IMR-90 (cell line): ENCODE measurements around the gene RPP40. TPM values are rescaled to one million over a fixed set of nuclear protein-coding genes. Genes with fewer than 3 reads are reported as not detected.

Experiments
- ATAC-seq: fragments of 200-7000 bp; cut with Tn5 transposase; 2 replicates; pipeline ENCODE4 v1.9.1; 2020; ENCODE audit warnings: low read depth, mild to moderate bottlenecking, moderate library complexity
- BruUV-seq: library from RNA; stranded (reverse); fragments of 400-500 nt; replicated peaks from 2 replicates; lab custom pipeline; 2021; lab: Mats Ljungman, UMichigan
- CTCF ChIA-PET: fragments of 300-600 bp; formaldehyde crosslinking; extraction: SDS; loops from one replicate; lab custom pipeline; 2021; ENCODE audit warnings: antibody characterized with exemption; lab: Yijun Ruan, JAX
- POLR2A ChIA-PET: fragments of 300-600 bp; sonication (Branson Sonifier 250); formaldehyde crosslinking; loops from one replicate; lab custom pipeline; 2022; ENCODE audit warnings: antibody characterized with exemption; ENCODE audit not compliant: unreplicated experiment; lab: Charles Lee
- DNase-seq: peaks from one replicate; pipeline ENCODE4 v3.0.0; 2013
- H2AFZ ChIP-seq: replicated peaks from 2 replicates; pipeline ENCODE3; 2013; ENCODE audit warnings: low read length, mild to moderate bottlenecking; ENCODE audit not compliant: poor library complexity
- H2AK5ac ChIP-seq: 2 replicates; pipeline ENCODE4 v1.6.1; 2013; ENCODE audit warnings: low read depth, low read length, inconsistent platforms
- H2AK9ac ChIP-seq: replicated peaks from 2 replicates; pipeline ENCODE3; 2013; ENCODE audit warnings: mild to moderate bottlenecking, low read depth, low read length, moderate library complexity; ENCODE audit not compliant: poor library complexity
- H2BK120ac ChIP-seq: 2 replicates; pipeline ENCODE4 v1.6.1; 2013; ENCODE audit warnings: low read depth, low read length, inconsistent platforms
- H2BK15ac ChIP-seq: 3 replicates; pipeline ENCODE4 v1.6.1; 2013; ENCODE audit warnings: low read depth, low read length, inconsistent platforms
- H2BK20ac ChIP-seq: 2 replicates; pipeline ENCODE4 v1.6.1; 2013; ENCODE audit warnings: low read depth, mild to moderate bottlenecking, inconsistent platforms, low read length, moderate library complexity
- H2BK5ac ChIP-seq: 2 replicates; pipeline ENCODE4 v1.6.1; 2013; ENCODE audit warnings: mild to moderate bottlenecking, low read depth, low read length, inconsistent platforms; ENCODE audit not compliant: poor library complexity, severe bottlenecking
- H3K14ac ChIP-seq: replicated peaks from 2 replicates; pipeline ENCODE4 v1.6.1; 2013; ENCODE audit warnings: low read depth, low read length, inconsistent platforms
- H3K18ac ChIP-seq: 2 replicates; pipeline ENCODE4 v1.6.1; 2013; ENCODE audit warnings: low read depth, low read length, control low read depth
- H3K23ac ChIP-seq: 2 replicates; pipeline ENCODE4 v1.6.1; 2013; ENCODE audit warnings: low read depth, low read length, inconsistent platforms
- H3K27ac ChIP-seq: 2 replicates; pipeline ENCODE4 v1.5.1; 2013; ENCODE audit warnings: mild to moderate bottlenecking, control low read depth, low read length; ENCODE audit not compliant: insufficient read depth
- H3K27me3 ChIP-seq: 2 replicates; pipeline ENCODE4 v1.6.1; 2013; ENCODE audit warnings: low read length; ENCODE audit not compliant: control insufficient read depth, insufficient read depth
- H3K36me3 ChIP-seq: 2 replicates; pipeline ENCODE4 v1.6.1; 2013; ENCODE audit warnings: low read length, mixed read lengths; ENCODE audit not compliant: control insufficient read depth, insufficient read depth
- H3K4ac ChIP-seq: 2 replicates; pipeline ENCODE4 v1.6.1; 2013; ENCODE audit warnings: low read depth, low read length, inconsistent platforms
- H3K4me1 ChIP-seq: 2 replicates; pipeline ENCODE4 v1.6.1; 2013; ENCODE audit warnings: low read length, mixed read lengths; ENCODE audit not compliant: control insufficient read depth, insufficient read depth
- H3K4me2 ChIP-seq: 2 replicates; pipeline ENCODE4 v1.6.1; 2013; ENCODE audit warnings: low read depth, mild to moderate bottlenecking, control low read depth, low read length, moderate library complexity
- H3K4me3 ChIP-seq: 2 replicates; pipeline ENCODE4 v1.5.1; 2013; ENCODE audit warnings: low read depth, mild to moderate bottlenecking, control low read depth, low read length, moderate library complexity; ENCODE audit not compliant: insufficient read depth
- H3K56ac ChIP-seq: 2 replicates; pipeline ENCODE4 v1.6.1; 2013; ENCODE audit warnings: low read length, inconsistent platforms; ENCODE audit not compliant: insufficient read depth; ENCODE audit errors: extremely low read depth
- H3K79me1 ChIP-seq, 2 experiments: 2 replicates each; pipeline ENCODE4 v1.6.1; 2013; ENCODE audit warnings: low read length in 2 of 2, inconsistent platforms in 1 of 2, low read depth in 1 of 2
- H3K9ac ChIP-seq: 2 replicates; pipeline ENCODE4 v1.6.1; 2013; ENCODE audit warnings: low read depth, low read length, control low read depth
- H3K9me1 ChIP-seq: 2 replicates; pipeline ENCODE4 v1.6.1; 2013; ENCODE audit warnings: low read length, inconsistent platforms; ENCODE audit not compliant: insufficient read depth
- H3K9me3 ChIP-seq: 2 replicates; pipeline ENCODE4 v1.6.1; 2013; ENCODE audit warnings: low read length; ENCODE audit not compliant: control insufficient read depth, insufficient read depth
- H4K20me1 ChIP-seq: 2 replicates; pipeline ENCODE4 v1.6.1; 2013; ENCODE audit warnings: low read length, inconsistent platforms; ENCODE audit not compliant: insufficient read depth
- H4K5ac ChIP-seq: 2 replicates; pipeline ENCODE4 v1.6.1; 2013; ENCODE audit warnings: mild to moderate bottlenecking, low read depth, low read length, control low read depth
- H4K8ac ChIP-seq, 2 experiments: 2 replicates each; pipeline ENCODE4 v1.6.1; 2013; ENCODE audit warnings: low read depth in 2 of 2, low read length in 2 of 2, control low read depth in 1 of 2, inconsistent platforms in 1 of 2
- H4K91ac ChIP-seq: 2 replicates; pipeline ENCODE4 v1.6.1; 2013; ENCODE audit warnings: low read depth, low read length, inconsistent platforms; ENCODE audit not compliant: insufficient read depth
- BHLHE40 ChIP-seq: fragments of 150-350 bp; IDR thresholded peaks from 2 replicates; pipeline ENCODE4 v1.6.1; 2016; ENCODE audit warnings: mild to moderate bottlenecking, low read depth, low read length
- FOS ChIP-seq: fragments of 150-350 bp; IDR thresholded peaks from 2 replicates; pipeline ENCODE4 v1.6.1; 2016; ENCODE audit warnings: low read depth, low read length
- MAFK ChIP-seq: IDR thresholded peaks from 2 replicates; pipeline ENCODE4 v1.6.1; 2012; ENCODE audit warnings: low read depth, low read length, improper control_type of control experiment
- MAZ ChIP-seq: IDR thresholded peaks from 2 replicates; pipeline ENCODE4 v1.6.1; 2012; ENCODE audit warnings: low read depth, mild to moderate bottlenecking, low read length, improper control_type of control experiment, moderate library complexity, borderline replicate concordance
- MXI1 ChIP-seq: IDR thresholded peaks from 2 replicates; pipeline ENCODE4 v1.6.1; 2012; ENCODE audit warnings: low read depth, mild to moderate bottlenecking, low read length, moderate library complexity, borderline replicate concordance
- RAD21 ChIP-seq: IDR thresholded peaks from 2 replicates; pipeline ENCODE4 v1.6.1; 2012; ENCODE audit warnings: low read length, improper control_type of control experiment
- RFX5 ChIP-seq: IDR thresholded peaks from 2 replicates; pipeline ENCODE4 v1.8.0; 2012; ENCODE audit warnings: low read depth, mild to moderate bottlenecking, low read length, moderate library complexity
- WGBS, 2 experiments: methylation state at CpG; one replicate each; pipeline versions ENCODE4 v1.1.5 to v1.1.7; 2013; ENCODE audit warnings: missing lambda C conversion rate in 2 of 2; ENCODE audit not compliant: insufficient read length in 1 of 2; ENCODE audit errors: extremely low coverage in 2 of 2; 5-methylcytosine and 5-hydroxymethylcytosine counted together
- dilution Hi-C: fragments of 300-500 bp; cut with HindIII; formaldehyde crosslinking; loops from one replicate; pipeline ENCODE4 v1.14.3; 2018; ENCODE audit warnings: low sequenced_read_pairs; ENCODE audit not compliant: unreplicated experiment
- in situ Hi-C: fragments of 300-500 bp; cut with MboI; formaldehyde crosslinking; loops from 3 replicates; pipeline ENCODE4 v1.14.3; 2019; ENCODE audit warnings: low sequenced_read_pairs, inconsistent platforms, mixed read lengths
- intact Hi-C: fragments of 100-400 bp; cut with micrococcal nuclease; formaldehyde crosslinking; loops from 2 replicates; pipeline ENCODE4 v1.10.0; 2022
- polyA plus RNA-seq, 3 experiments: library from polyadenylated mRNA; depleted of rRNA; stranded (reverse); fragments of >200 nt; gene quantifications; 2 replicates each; pipeline ENCODE4 v1.2.3, GENCODE V29; 2012; ENCODE audit warnings: low replicate concordance in 1 of 3
- total RNA-seq: library from RNA; depleted of rRNA; stranded (reverse); fragments of >200 nt; gene quantifications from 2 replicates; pipeline ENCODE4 v1.2.3, GENCODE V29; 2012
- TF ChIP-seq, protein P1 (sequence below): conservative IDR thresholded peaks from 2 replicates; pipeline ENCODE4 v1.5.1; 2012; ENCODE audit warnings: mild to moderate bottlenecking, low read depth, low read length, improper control_type of control experiment
- TF ChIP-seq, protein P2 (sequence below): fragments of 150-350 bp; IDR thresholded peaks from 2 replicates; pipeline ENCODE4 v1.6.1; 2017; ENCODE audit warnings: mild to moderate bottlenecking, antibody characterized with exemption, low read length, low read depth

The RPP40 gene
- total and polyA plus RNA-seq, 2 of the 4 experiments (the other 2 are of a cell fraction): 8.1 to 22.2 TPM

DNA sequence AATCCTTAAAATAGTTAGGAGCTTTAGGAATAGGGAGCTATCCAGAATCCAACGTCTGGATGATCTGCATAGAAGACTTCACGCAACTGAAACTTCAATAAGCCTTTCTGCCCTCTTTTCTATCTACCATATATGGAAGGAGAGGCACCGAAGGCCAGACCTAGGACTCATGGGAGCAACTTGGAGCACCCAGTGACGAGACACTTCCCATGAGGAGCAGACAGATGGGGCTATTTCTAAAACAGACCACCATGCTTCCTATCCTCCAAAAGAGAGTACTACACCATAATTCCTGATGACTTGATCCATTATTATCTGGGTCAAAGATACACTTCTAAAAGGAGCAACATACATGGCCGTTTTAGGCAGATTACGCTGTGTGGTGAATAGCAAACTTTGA lies 6.0 kb downstream of the RPP40 start:
- H3K23ac ChIP-seq: no peak overlapping the region
- no peak overlapping the region for H2BK20ac ChIP-seq
- dilution Hi-C loops: no loop called here
- no peak for ATAC-seq
- H3K4me2 ChIP-seq: no peak overlapping the region
- no peak overlapping the region for H2AK9ac ChIP-seq
- H4K5ac ChIP-seq: no peak overlapping the region
- no peaks in the 10 kb centered on the region for H3K27me3 ChIP-seq
- peaks cover 7% of the 10 kb centered on the region for H3K36me3 ChIP-seq
- TF ChIP-seq BHLHE40: no peak
- TF ChIP-seq, protein P1, sequence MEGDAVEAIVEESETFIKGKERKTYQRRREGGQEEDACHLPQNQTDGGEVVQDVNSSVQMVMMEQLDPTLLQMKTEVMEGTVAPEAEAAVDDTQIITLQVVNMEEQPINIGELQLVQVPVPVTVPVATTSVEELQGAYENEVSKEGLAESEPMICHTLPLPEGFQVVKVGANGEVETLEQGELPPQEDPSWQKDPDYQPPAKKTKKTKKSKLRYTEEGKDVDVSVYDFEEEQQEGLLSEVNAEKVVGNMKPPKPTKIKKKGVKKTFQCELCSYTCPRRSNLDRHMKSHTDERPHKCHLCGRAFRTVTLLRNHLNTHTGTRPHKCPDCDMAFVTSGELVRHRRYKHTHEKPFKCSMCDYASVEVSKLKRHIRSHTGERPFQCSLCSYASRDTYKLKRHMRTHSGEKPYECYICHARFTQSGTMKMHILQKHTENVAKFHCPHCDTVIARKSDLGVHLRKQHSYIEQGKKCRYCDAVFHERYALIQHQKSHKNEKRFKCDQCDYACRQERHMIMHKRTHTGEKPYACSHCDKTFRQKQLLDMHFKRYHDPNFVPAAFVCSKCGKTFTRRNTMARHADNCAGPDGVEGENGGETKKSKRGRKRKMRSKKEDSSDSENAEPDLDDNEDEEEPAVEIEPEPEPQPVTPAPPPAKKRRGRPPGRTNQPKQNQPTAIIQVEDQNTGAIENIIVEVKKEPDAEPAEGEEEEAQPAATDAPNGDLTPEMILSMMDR: no peak
- TF ChIP-seq MAFK: no peak
- no peak for TF ChIP-seq RFX5
- TF ChIP-seq FOS: no peak
- TF ChIP-seq, protein P2, sequence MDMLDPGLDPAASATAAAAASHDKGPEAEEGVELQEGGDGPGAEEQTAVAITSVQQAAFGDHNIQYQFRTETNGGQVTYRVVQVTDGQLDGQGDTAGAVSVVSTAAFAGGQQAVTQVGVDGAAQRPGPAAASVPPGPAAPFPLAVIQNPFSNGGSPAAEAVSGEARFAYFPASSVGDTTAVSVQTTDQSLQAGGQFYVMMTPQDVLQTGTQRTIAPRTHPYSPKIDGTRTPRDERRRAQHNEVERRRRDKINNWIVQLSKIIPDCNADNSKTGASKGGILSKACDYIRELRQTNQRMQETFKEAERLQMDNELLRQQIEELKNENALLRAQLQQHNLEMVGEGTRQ: no peak
- TF ChIP-seq RAD21: no peak
- TF ChIP-seq MAZ: no peak
- TF ChIP-seq MXI1: no peak
- no peaks in the 10 kb centered on the region for H3K4me1 ChIP-seq
- H2AK5ac ChIP-seq: no peak overlapping the region
- ChIA-PET CTCF (no interaction called here), POLR2A (no interaction called here)
- H3K18ac ChIP-seq: no peak overlapping the region
- H2BK120ac ChIP-seq: no peak overlapping the region
- in situ Hi-C loops: no loop called here
- no peak overlapping the region for H3K4me3 ChIP-seq
- intact Hi-C loops: no loop called here
- no peak overlapping the region for H4K91ac ChIP-seq
- no peak overlapping the region for H3K27ac ChIP-seq
- H3K4ac ChIP-seq: no peak overlapping the region
- H3K56ac ChIP-seq: no peak overlapping the region
- H3K9me3 ChIP-seq: no peaks in the 10 kb centered on the region
- WGBS, 2 experiments: no CpG with 5 or more reads among the region's 6 CpGs
- no peak overlapping the region for H3K14ac ChIP-seq
- H2AFZ ChIP-seq: no peak overlapping the region
- H2BK15ac ChIP-seq: no peak overlapping the region
- H3K9me1 ChIP-seq: peaks cover 4% of the 10 kb centered on the region; the same call in 1 of the 2 replicates
- H3K79me1 ChIP-seq: peaks cover 0 to 4% of the 10 kb centered on the region in 2 experiments; a peak in 1 of 4 replicates
- BruUV-seq: no TSS peak
- H2BK5ac ChIP-seq: no peak overlapping the region
- H3K9ac ChIP-seq: no peak overlapping the region
- no peaks in the 10 kb centered on the region for H4K20me1 ChIP-seq
- H4K8ac ChIP-seq: no peak overlapping the region
- no peak for DNase-seq
